ENCODE measurements around the gene SH3GL1.

SH3GL1 gene

DNA sequence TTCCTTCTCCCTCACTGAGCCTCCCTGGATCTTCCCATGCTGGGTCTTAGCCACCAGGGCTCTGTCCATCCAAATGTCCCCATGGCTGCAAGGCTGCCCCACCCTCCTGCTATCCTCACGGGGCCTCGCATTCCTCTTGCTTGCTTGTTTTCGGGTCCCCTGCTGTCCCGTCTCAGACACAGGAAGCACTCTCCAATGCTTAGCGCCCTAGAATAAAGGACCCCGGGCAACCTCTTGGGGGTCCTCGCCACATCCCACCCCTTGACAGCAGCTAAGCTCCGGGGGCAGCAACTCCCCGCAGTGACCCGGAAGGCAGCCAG lies 23.7 kb downstream of the SH3GL1 start:
- in situ Hi-C loops (cut with MboI; ENCODE audit: low sequenced_read_pairs), result no loop called here

DNA sequence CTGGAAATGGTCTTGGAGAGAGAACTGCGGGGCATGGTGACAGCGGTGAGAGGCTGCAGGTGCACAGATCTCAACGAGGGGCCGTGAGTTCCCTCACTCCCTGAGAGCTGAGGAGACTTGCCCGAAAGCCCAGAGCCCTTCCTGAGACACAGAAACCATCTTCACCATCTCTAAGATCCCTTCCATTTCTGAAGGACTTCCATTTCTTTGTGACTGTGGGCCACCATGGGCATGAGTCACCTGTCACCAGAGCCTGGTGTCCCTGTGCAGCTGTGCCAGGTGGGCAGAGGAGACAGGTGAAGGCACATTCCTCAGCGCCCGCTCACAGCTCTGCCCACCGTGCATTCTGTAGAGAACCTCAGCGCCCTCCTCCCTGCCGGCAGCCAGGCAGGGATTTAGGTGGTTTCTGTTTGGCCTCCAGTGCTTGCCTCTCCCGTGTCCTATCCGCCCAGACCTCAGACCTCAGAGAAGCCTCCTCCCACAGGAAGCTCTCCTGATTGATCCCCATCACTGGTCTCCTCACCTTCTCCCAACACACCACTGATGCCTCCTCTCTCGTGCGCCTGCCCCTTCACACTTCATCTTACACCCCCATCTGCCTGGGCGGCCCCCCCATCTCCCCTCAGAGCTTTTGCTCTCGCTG lies 24.2 kb downstream of the SH3GL1 start:
- in situ Hi-C loops (cut with MboI; ENCODE audit: low sequenced_read_pairs), result no loop called here

DNA sequence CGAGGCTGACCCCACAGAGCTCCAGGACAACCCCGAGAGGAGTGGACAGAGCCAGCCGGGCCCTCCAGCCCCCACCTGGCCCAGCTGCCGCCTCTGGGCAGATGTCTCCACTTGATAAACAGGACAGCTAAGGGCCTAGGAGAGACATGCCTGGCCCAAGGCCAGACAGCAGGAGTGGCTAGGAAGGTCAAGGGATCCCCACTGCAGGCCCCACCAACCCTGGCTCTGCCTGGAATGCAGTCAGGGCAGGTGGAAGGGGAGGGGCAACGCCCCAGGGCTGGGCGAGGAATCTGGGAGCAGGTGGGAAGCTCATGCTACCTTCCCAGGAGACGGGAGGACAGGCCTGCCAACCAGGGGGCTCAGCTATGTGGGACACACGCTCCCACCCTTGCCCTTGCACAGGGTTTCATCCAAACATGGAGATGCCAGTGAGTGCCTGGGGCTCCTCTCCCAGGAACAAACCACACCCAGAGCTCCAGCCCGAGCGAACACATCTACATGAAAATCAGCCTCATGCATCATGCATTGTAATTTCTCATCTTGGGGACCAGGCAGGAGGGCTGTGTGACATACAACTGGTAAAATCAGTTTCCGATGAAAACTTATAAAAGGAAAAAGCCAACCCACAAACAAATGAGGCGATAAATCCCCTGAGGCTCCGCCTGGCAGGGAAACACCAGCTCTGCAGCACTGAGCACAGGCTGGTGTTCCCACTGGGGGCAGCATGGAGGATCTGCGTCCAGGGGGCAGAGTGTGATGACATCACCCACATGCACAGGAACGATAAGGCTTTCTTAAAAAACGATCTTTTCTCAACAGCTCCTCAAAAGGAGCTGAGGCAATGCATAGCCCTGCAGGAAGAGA lies 25.0 kb downstream of the SH3GL1 start:
- in situ Hi-C loops (cut with MboI; ENCODE audit: low sequenced_read_pairs), result no loop called here

DNA sequence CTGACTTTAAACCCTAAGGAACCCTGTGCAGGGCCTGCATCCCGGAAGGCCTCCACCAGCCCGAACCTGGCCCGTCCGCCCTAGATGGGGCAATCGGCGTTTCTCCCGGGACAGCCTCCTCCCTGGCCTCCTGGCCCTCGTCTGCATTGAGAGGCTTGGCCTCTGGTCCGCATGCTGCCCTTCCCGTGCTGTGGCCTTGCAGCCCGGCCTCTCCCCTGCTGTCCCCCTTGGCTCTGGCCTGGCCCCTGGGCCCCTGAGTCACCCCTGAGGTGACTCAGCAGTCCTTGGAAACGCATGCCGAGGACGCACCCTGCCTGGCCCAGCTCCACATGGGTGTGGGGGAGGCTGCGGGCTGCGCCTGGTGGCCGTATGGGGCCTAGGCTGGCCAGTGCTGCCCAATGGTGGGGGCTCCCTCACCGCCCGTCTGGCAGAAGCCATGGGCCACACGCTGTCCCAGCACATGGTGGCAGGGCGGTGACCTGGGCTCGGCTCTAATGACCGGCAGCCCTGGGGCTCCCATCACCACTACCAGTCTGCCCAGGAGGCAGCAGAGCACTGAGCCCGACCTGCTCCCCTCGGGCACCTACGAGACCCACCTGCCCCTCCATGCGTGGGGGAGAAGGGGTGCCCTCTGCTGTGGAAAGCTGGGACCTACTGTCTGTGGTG lies 25.7 kb downstream of the SH3GL1 start:
- in situ Hi-C loops (cut with MboI; ENCODE audit: low sequenced_read_pairs), result no loop called here

DNA sequence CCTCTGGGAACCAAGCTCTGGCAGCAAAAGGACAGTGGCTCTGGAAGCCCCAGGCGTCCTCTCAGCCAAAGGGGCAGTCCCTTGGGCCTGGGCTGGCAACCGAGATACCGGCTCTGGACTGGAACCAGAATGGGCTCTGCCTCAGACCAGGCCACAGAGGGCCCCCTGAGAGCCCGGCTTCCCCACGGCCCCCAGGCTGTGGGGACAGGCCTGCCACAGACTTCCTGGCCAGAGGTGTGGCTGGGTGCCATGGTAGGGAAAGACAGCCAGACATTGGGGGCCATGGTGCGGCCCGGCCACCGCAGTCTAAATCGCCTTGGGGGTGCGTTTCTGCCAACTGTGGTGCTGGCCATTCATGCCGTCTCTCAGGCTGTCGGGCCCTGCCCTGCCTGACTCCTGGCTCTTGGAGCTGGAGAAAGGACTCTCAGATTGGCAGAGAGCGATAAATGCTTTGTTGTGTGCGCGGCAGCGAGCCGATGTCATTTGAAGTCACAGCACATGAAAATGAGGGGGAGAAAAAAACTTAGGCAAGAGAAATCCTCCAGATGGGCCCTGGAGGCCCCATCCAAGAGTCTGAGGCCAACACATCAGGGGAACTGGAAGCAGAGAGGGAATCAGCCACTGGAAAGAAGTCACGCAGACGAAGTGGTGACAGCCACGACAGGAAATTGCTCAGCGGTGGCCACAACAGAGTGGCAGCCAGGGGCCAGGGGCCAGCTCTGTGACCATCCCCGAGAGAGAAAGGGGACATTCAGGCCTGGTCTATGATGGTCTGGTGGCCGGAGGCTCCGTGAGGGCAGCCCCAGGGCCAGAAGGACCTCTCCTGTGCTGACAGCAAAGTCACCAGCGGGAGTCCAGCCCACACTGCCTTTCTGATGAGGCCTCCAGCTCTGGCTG lies 26.5 kb downstream of the SH3GL1 start:
- in situ Hi-C loops (cut with MboI; ENCODE audit: low sequenced_read_pairs), result no loop called here

DNA sequence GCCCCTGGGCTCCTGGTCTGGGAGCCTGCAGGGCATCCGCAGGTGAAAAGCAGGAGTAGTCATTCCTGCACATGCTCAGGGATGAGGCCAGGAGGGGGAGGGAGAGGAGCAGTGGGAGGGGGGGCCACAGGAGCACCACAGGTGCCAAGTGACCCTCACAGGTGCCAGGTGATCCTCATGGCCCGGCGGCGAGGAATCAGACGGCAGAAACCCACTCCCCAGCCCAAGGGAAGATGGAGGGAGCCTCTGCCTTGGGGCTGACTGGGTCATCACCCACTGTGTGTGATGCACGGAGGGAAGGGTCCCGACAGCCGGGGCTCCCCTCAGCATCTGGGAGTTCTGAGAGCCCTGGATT lies 27.4 kb downstream of the SH3GL1 start:
- in situ Hi-C loops (cut with MboI; ENCODE audit: low sequenced_read_pairs), result no loop called here

DNA sequence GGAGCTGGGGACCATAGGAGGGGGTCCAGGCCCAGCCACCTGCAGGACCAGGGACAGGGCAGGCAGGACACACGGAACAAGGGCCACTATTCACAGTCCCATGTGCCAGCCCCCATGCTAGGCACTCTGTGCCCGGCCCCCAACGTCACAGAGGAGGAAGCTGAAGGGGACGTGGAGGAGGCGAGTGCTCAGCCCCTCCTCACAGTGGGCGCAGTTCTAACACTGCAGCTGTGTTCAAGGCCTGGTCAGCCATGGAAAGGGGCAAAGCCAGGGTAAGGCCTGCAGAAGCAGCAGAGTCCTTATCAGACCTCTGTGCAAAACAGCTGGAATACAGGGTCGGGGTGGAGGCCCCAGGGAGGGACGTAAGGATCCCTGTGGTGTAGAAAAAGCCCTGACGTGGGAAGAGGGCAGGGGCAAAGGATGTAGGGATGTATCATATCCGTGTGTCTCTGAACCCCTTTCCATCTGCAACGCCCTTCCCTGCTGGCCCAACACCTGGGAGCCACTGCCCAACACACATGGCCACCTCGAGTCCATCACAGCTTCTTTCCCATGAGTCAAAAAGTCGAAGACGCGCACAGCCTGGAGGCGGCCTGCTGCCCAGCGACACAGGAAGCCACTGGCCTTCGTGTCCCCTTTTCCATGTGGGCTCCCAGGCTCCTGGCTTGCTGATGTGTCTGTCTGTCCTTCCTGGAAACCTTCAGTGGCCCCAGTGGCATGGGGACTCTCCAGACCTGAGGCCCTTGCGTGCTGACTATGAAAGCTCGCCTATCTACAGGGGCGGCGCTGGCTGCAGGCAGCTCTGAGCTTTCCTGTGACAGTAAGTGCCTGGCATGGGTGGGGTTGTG lies 28.0 kb downstream of the SH3GL1 start:
- in situ Hi-C loops (cut with MboI; ENCODE audit: low sequenced_read_pairs), result no loop called here

DNA sequence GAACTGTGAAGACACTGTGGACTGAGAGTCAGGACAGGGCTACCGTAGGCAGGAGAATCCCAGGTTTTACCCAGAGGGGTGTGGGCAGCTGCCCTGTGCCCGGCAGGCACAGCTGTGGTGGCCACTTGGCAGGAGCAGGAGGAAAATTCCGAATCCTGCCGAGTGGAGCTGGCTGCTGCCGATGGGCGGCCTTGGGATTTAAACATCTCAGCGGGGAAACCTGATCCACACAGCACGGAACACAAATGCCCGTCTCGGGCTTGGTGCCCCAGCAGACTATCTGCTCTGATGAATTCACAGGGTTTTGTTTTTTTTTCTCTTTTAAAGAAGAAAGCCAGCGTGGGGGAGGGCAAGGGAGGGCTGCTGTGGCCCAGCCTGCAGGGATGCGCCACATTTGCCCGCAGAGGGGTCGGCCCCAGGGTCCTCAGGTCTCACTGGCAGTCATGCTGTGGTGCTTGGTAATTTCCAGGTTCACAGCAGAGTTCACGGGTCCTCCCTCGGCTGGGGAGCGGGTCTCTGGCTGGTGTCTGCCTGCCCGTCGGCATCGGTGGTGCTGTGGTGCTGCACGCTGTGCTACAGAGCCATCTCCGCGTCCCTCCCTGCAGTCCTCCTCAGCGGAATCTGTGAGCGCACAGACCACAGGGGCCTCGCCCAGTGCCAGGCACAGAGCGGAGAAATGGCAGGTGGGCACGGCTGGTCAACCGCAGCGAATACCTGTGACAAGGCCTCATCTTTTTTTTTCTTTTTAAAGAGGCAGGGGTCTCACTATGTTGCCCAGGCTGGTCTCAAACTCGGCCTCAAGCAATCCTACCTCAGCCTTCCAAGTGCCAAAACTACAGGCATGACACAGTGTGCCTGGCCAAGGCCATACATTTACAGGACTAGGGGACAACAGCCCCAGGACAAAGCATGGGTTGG lies 28.8 kb downstream of the SH3GL1 start:
- in situ Hi-C loops (cut with MboI; ENCODE audit: low sequenced_read_pairs), result no loop called here

DNA sequence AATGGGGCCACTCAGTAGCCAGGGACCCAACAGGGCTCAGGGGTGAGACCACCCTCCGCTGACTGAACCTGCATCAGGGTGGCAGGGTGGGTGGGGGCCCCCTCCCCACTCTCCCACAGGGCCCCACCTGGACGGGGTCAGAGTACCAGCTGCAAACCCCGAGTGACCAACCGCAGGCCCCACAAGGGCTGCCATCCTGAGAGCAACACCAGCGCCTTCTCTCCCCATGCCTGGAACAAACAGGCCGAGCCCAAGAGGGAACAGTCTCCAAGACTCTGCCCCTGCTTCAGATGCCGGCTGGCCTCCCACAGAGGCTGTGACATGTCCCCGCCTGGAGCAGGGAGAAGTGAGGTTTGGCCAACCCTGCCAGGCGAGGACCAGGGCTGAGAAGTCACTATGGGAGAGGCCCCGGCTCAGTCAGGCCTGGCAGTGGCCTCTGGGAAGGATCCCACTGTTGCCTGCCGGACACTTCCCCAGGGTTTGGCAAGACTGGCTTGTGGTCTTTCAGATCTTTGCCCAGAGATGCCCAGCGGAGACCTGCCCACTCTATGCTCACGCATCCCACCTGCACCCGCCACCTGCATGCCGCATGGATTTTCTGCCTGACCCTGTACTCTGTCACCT lies 29.8 kb downstream of the SH3GL1 start:
- in situ Hi-C loops (cut with MboI; ENCODE audit: low sequenced_read_pairs), result no loop called here

DNA sequence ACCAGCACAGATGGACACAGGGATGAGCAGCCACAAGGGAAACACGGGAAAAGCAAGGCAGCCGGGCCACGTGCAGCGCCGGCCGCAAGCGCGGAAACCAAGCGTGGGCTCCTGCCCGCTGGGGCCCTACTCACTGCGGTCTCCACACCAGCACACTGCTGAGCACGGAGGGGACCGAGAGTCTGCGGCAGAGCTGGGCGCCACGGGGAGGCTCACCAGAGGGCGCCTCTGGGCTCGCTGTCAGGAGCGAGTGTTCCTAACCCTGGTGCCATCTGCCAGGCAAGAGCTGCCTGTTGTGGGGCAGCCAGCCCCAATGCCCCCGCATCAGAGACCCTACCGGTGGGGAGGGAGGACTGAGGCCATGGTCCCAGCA lies 30.5 kb downstream of the SH3GL1 start:
- in situ Hi-C loops (cut with MboI; ENCODE audit: low sequenced_read_pairs), result no loop called here

DNA sequence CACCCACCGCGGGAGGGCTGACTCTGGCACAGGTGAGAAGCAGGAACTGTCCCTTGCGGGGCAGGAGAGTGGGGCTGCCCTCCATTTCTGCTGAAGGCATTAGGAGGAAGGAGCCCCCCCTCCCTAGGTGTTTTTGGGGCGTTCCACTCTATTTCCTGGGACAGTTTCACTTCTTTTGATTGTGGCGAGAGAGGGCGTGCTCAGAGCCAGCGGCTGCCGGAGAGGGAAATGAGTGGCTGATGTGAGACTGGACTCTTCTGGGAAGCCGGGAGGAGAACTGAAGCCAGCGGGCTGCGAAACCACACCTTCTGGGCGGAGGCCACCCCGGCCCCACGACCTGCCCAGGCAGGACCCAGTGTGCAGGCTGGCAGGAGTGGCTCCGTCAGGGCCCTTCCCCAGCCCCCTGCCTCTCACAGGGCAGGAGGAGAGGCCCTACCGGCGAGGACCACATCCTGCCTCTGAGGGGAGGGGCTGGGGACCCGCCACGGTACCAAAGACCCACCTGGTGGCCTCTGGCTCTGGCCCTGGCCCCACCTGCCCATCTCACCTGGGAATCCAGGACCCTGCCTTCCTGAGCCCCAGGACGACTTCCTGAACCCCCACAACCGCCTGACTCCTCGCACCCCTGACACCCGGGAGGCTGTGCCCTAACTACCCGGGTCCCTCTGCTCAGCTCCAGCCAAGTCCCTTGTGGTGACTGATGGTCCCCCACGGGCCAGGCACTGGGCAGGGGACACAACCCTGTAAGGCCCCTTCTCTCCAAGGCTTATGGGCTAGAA lies 31.0 kb downstream of the SH3GL1 start:
- in situ Hi-C loops (cut with MboI; ENCODE audit: low sequenced_read_pairs), result no loop called here

DNA sequence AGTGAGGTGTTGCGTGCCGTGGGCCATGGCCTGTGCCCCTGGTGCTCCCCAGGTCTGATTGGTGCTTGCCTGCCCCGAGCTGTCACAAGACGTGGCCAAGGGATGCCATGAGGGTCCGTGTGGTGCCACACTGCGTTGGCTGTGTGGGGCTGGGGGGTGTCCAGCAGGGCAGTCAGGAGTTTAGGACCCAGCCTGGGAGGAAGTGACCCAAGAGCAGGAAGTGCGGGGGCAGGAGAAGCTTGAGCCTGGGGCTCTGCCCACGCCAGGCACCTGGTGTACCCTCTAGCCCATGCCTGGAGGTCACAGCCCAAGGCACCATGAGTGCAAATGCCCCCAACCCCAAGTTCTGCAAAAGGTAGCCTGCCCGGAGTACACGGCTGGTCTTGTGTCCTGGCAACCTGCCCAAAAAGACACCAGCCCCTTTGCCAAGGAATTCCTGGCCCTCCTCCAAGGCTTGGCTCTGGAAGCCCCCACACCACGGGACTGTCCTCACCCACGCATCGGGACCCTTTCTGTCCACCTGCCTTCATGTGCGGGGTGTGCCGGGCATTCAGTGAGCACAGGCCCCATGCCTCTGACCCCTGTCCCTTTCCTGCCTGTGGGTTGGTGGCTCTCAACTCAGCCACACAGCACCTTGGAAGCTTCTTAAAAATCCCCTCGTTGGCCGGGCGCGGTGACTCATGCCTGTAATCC lies 32.1 kb downstream of the SH3GL1 start:
- in situ Hi-C loops (cut with MboI; ENCODE audit: low sequenced_read_pairs), result no loop called here

DNA sequence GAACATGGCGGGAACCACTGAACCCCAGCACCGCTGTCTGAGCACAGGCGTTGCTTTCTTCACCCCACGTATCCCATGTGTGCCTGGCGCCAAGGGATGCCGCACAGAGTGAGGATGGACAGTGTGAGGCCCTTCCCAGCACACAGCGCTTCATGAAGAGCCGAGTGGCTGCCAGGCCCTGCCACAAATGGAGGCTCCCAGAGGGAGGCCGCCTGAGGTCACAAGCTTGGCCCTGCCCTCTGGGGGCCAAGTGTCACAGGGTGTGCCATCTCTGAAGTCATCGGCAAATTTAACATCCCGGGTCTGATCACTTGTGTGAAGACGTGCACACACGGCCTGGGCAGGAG lies 32.6 kb downstream of the SH3GL1 start:
- in situ Hi-C loops (cut with MboI; ENCODE audit: low sequenced_read_pairs), result no loop called here

DNA sequence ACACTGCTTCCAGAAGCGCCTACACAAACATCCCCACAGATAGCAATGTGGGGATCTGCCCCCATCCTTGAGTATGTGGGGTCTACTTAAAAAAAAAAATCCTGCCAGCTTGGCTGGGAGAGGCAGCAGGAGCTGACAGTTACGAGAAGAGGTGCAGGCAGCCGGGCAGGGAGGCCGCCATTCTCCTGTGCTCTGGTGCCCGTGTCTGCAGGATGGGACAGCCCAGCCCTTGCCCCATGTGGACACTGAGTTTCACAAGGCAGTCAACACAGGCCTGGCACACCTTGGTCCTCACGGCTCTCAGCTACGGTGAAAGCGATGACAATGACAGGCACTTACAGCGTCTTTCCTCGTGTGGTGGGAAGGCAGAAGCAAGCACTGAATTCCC lies 33.0 kb downstream of the SH3GL1 start:
- in situ Hi-C loops (cut with MboI; ENCODE audit: low sequenced_read_pairs), result no loop called here

DNA sequence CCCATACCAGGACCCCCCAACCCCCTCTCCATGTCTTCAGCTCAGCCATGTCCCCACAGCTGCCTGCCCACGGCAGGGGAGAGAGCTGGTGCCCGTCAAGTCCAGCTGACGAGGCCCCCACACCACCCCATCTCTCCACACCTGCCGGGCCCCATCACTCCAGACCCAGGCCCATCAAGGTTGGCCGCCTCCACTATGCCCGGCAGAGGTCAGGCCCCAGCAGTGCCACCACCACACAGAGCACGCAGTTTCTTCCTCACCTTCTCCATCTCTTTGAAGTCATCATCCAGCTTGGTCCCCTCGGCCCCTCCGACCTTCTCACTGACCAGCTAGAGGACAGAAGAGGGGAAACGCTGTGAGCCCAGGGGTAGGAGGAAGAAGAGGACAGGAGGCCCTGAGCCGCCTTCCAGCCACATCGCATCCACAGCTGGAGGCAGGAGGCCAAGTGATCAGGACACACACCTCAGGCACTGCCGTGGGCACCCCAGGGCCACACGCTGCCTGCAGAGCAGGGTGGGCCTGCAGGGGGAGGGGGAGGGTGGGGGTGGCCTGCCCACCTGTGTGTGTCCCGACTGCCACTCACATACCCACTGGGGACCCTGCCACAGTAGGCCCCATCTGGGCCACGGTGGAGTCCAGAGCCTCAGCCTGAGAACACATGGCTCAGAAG lies 33.5 kb downstream of the SH3GL1 start:
- in situ Hi-C loops (cut with MboI; ENCODE audit: low sequenced_read_pairs), result no loop called here

DNA sequence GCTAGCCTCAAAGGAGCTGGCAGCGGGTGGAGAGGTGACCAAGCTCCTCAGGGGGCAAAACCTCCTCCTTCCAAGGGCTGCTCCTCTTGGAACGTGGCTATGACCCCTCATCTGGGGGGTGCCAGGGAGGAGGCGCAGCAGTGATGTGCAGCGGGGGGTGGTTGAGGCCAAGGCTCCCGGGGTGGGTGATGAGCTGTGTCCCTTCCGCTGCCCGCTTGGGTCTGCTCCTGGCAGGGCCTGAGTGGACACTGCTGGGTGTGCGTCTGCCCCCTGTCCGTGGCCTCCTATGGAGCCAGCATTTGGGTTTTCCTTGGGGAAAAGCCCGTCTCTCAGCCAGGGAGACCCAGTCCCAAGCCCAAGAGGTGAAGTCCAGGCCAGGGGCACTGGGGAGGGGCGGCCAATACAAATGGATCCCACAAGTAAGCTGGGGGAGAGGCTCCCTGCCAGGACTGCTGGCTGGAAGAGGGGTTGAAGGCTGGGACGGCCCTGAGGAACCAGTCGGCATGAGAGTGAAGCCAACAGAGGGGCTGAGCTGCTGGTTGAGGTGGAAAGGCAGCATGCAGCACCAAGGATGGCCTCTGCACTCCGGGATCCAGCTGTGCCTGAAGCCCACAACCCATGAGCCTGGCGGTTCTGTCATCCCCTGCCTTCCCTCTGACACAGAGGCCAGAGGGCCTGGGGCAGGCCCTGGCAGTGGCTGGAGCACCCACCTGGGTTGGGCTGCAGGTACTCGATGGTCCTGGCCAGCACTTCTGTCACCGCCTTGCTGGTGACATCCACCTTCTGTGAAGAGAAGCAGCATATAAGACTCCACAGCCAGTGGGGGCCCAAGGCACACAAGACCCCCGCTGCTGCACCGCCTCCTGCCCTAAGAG lies 34.3 kb downstream of the SH3GL1 start:
- in situ Hi-C loops (cut with MboI; ENCODE audit: low sequenced_read_pairs), result no loop called here

Measured in HL-60/S4 (cell line).